Fibroblast of the aortic adventitia (primary cell): ENCODE data around the gene NHLRC4. TPM values are rescaled to one million over a fixed set of nuclear protein-coding genes. Genes with fewer than 3 reads are reported as not detected.

ENCODE experiments used
- DNase-seq: peaks from one replicate; pipeline ENCODE4 v3.0.0-alpha.2; 2010; ENCODE audit warnings: low read depth
- H3K4me3 ChIP-seq: 2 replicates; pipeline ENCODE4 v1.5.1; 2011; ENCODE audit warnings: low read depth, mild to moderate bottlenecking, control low read depth, low read length, moderate library complexity
- small RNA-seq: library from RNA; depleted of rRNA; stranded (forward); fragments of <200 nt; gene quantifications from one replicate; pipeline ENCODE3, GENCODE V24; 2012
- total RNA-seq: library from RNA; depleted of rRNA; stranded (reverse); fragments of >200 nt; gene quantifications from 2 replicates; pipeline ENCODE4 v1.2.3, GENCODE V29; 2012; ENCODE audit warnings: low replicate concordance
- TF ChIP-seq, protein P1 (sequence below): IDR thresholded peaks from 2 replicates; pipeline ENCODE4 v1.5.1; 2011; ENCODE audit warnings: mild to moderate bottlenecking, low read length, control low read depth, inconsistent platforms; ENCODE audit not compliant: insufficient read depth

The NHLRC4 gene
- total RNA-seq, 1 donor = 2.0 TPM

DNA sequence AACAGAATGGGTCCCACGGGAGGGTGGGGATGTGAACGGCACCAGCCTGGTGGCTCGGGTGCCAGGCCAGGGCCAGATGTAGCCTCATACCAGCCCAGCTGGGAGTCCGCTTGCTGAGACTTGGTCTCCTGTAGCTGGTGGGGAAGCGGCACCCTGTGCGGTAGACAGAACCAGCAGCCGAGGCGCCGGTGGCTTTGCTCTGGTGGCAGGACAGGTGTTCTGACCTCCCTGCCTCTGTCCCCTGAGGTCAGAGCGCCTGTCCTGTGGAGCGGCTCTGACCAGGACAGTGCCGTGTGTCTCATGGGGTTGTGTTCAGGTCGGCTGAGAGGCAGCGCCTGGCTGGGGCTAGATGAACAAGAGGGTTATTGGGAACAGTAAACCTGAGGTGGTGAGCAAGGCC is 43.2 kb downstream of the NHLRC4 start:
- H3K4me3 ChIP-seq = no peak overlapping the region
- TF ChIP-seq, protein P1, sequence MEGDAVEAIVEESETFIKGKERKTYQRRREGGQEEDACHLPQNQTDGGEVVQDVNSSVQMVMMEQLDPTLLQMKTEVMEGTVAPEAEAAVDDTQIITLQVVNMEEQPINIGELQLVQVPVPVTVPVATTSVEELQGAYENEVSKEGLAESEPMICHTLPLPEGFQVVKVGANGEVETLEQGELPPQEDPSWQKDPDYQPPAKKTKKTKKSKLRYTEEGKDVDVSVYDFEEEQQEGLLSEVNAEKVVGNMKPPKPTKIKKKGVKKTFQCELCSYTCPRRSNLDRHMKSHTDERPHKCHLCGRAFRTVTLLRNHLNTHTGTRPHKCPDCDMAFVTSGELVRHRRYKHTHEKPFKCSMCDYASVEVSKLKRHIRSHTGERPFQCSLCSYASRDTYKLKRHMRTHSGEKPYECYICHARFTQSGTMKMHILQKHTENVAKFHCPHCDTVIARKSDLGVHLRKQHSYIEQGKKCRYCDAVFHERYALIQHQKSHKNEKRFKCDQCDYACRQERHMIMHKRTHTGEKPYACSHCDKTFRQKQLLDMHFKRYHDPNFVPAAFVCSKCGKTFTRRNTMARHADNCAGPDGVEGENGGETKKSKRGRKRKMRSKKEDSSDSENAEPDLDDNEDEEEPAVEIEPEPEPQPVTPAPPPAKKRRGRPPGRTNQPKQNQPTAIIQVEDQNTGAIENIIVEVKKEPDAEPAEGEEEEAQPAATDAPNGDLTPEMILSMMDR = no peak
- DNase-seq = no peak

DNA sequence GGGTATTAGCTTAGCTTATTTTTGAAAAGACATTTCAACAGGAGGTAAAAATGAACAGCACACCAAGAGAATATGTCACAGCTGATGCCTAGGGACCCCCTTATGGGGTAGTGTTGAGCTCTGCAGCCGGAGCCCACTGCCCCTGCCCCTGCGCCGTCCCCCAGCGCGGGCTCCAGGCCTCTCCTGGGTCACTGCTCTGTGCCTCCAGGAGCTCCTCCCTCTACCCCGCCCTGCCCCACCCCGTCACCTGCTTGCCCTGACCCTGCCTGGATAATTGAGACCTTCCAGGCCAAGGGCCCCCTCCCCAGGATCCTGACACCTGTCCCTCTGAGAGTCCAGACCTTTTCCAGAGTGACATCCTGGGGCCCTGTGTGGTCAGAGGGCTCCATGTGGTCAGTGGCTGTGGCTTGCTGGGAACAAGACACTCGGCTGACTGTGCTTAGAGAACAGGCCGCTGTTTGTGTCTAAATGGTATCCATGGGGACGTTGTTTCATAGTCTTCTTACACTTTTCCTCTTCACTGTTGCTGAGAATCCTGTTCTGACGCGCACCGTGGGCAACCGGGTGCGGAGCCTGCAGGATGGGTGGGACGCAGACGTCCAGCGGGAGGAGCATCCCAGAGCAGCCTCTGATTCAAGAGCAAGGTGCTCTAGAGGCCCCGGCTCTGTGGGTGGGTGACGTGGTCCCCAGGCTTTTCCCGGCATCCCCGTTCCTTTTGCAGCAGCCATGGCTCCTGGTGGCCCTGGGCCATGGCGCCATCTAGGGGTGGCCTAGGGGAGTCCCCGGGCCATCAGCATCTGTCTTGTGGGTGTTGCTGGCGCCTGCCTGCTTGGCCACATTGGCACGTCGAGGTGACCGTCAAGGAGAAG is 43.9 kb downstream of the NHLRC4 start:
- no peak for DNase-seq
- no peak overlapping the region for H3K4me3 ChIP-seq
- TF ChIP-seq, protein P1 = peak; percentile 43

DNA sequence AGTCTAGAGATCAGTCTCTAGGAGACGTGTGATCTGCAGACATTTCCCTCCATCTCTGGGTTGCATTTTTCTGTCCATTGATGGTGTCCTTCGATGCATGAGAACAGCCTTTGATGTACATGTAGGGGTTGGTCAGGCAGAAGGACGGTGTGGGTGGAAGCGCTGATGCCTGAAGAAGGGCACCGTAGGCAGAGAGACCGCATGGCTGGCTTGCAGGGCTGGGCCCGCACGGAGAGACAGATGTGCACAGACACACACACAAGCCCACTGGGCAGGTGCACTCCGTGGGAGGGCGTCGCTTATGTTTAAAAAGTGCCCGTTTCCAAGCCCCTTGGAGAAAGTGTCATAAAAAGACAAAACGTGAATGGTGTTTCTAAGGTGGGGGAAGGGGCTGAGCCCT is 48.3 kb downstream of the NHLRC4 start:
- DNase-seq = no peak
- no peak overlapping the region for H3K4me3 ChIP-seq
- TF ChIP-seq, protein P1 = no peak

DNA sequence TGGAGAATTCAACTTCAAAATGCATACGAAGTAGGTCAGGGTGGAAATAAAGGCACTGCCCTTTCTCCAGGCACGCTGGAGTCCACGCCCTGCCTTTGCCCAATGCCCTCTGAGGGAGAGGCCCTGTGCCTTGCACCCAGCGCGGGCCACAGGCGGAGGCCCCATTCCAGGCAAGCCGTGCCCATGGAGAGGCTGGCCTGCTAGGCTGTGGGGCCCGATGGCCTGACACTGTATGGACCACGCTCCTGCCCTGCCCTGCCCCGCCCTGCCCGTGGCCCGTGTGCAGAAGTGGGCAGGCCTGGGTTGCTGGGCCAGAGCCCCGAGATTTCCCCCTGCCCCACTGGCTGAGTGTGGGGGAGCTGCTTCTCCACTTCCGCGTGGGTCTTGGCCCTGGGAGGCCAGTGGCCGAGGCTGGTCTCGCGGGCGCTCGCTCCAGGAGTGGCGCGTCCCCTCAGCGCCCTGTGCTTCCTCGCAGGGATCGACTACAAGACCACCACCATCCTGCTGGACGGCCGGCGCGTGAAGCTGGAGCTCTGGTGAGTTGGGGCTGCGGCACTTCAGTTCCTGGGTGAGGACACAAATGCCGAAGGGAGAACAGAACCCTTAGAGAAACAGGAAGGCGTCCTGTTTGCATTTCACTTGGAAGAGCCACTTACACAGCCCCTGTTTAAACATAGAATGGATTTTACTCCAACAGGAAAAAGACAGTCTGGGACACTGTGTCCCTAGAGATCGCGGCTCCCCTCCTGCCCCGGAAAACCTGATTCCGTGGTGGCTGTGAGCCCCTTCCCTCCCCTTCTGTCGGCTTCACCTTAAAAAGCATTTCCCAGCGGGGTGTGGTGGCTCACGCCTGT is 50.2 kb downstream of the NHLRC4 start:
- no peak overlapping the region for H3K4me3 ChIP-seq
- TF ChIP-seq, protein P1 = no peak
- no peak for DNase-seq

DNA sequence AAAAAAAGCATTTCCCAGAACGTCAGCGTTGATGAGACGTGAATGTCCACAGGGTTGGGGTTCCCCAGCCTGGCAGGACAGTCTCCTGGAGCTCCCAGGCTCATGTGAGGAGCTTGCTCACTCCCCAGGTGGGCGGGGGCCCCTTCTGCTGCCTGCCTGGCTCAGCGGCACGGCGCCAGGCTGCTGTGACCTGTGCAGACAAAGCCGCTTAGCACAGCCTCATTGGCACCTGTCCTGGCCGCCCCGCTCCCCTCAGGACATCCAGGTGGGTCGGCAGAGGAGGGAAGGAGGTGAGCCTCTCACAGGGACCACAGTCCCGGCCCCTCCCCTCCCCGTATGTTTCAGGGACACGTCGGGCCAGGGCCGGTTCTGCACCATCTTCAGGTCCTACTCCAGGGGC is 51.0 kb downstream of the NHLRC4 start:
- TF ChIP-seq, protein P1 = no peak
- H3K4me3 ChIP-seq = no peak overlapping the region
- DNase-seq = no peak

Small RNA genes within 50 kb of the gene (small RNA-seq; reads per million reads assigned to genes)
- gene MIR3176 (not detected), gene MIR5587 (1.0 reads per million, percentile 34 among the genes with 10 or more reads in this experiment), gene Z98883.1 (not detected)

Other genes with a start within 250 kb of the NHLRC4 start
- gene AXIN1, start 214.3 kb upstream of the NHLRC4 start, total RNA-seq = 13.4 and 26.4 TPM in 2 replicates
- gene MRPL28, start 196.5 kb upstream of the NHLRC4 start, total RNA-seq = 49.3 and 83.6 TPM in 2 replicates
- 25.2 and 51.2 TPM in 2 replicates for gene PGAP6, start 185.0 kb upstream of the NHLRC4 start, total RNA-seq
- gene NME4, start 169.8 kb upstream of the NHLRC4 start, total RNA-seq = 35.8 and 75.8 TPM in 2 replicates
- gene DECR2, start 165.1 kb upstream of the NHLRC4 start, total RNA-seq = 6.1 and 8.1 TPM in 2 replicates
- 14.7 and 24.4 TPM in 2 replicates for gene RAB11FIP3, start 141.4 kb upstream of the NHLRC4 start, total RNA-seq
- 31.6 and 43.9 TPM in 2 replicates for gene CAPN15, start 39.3 kb upstream of the NHLRC4 start, total RNA-seq
- not detected in 2 replicates for gene PRR35, start 6.6 kb upstream of the NHLRC4 start, total RNA-seq
- 20.7 and 29.1 TPM in 2 replicates for gene PIGQ, start 3.0 kb downstream of the NHLRC4 start, total RNA-seq
- gene RAB40C, start 23.1 kb downstream of the NHLRC4 start, total RNA-seq = 12.0 and 14.6 TPM in 2 replicates
- gene WFIKKN1, start 64.0 kb downstream of the NHLRC4 start, total RNA-seq = 0.18 and 0.25 TPM in 2 replicates
- gene METTL26, start 69.3 kb downstream of the NHLRC4 start, total RNA-seq = 85.0 and 86.0 TPM in 2 replicates
- gene MCRIP2, start 74.8 kb downstream of the NHLRC4 start, total RNA-seq = 13.3 and 22.4 TPM in 2 replicates
- 12.7 and 25.0 TPM in 2 replicates for gene WDR90, start 82.4 kb downstream of the NHLRC4 start, total RNA-seq
- gene RHOT2, start 101.1 kb downstream of the NHLRC4 start, total RNA-seq = 24.4 and 34.5 TPM in 2 replicates
- 1.6 and 3.2 TPM in 2 replicates for gene RHBDL1, start 108.7 kb downstream of the NHLRC4 start, total RNA-seq
- gene STUB1, start 113.4 kb downstream of the NHLRC4 start, total RNA-seq = 88.9 and 112 TPM in 2 replicates
- 32.0 and 42.8 TPM in 2 replicates for gene JMJD8, start 117.3 kb downstream of the NHLRC4 start, total RNA-seq
- 8.1 and 8.3 TPM in 2 replicates for gene WDR24, start 123.4 kb downstream of the NHLRC4 start, total RNA-seq
- under 0.01 TPM in 1 of 2 replicates, not detected in the other for gene FBXL16, start 138.8 kb downstream of the NHLRC4 start, total RNA-seq
- 30.7 and 38.8 TPM in 2 replicates for gene METRN, start 148.1 kb downstream of the NHLRC4 start, total RNA-seq
- gene ANTKMT, start 154.1 kb downstream of the NHLRC4 start, total RNA-seq = 21.8 and 70.1 TPM in 2 replicates
- 1.1 and 1.8 TPM in 2 replicates for gene CCDC78, start 159.4 kb downstream of the NHLRC4 start, total RNA-seq
- gene HAGHL, start 160.1 kb downstream of the NHLRC4 start, total RNA-seq = 10.6 and 21.1 TPM in 2 replicates
- 20.0 and 24.7 TPM in 2 replicates for gene CIAO3, start 174.0 kb downstream of the NHLRC4 start, total RNA-seq
- gene MSLN, start 193.7 kb downstream of the NHLRC4 start, total RNA-seq = not detected in 2 replicates
- gene RPUSD1, start 221.4 kb downstream of the NHLRC4 start, total RNA-seq = 14.5 and 20.3 TPM in 2 replicates
- 3.6 and 20.0 TPM in 2 replicates for gene CHTF18, start 221.6 kb downstream of the NHLRC4 start, total RNA-seq
- not detected in 2 replicates for gene GNG13, start 233.7 kb downstream of the NHLRC4 start, total RNA-seq